Liver (tissue), 9 donors: Measurements from ENCODE around the gene TAC3. TPM values are rescaled to one million over a fixed set of nuclear protein-coding genes. Genes with fewer than 3 reads are reported as not detected.

Experiments
- DNase-seq: peaks from one replicate; pipeline ENCODE4 v3.0.0-alpha.2; 2017; ENCODE audit warnings: low spot score
- H3K27ac ChIP-seq, 2 donors: one replicate each; pipeline ENCODE4 v1.7.0; 2013; ENCODE audit warnings: inconsistent platforms in 2 of 2, low read length in 2 of 2, control low read depth in 1 of 2, low read depth in 1 of 2, mild to moderate bottlenecking in 1 of 2
- H3K27me3 ChIP-seq, 4 donors: one replicate each; pipeline versions ENCODE4 v1.6.1 to v1.7.0; 2013; ENCODE audit warnings: low read length in 3 of 4, inconsistent platforms in 1 of 4, mild to moderate bottlenecking in 1 of 4, moderate library complexity in 1 of 4; ENCODE audit not compliant: control insufficient read depth in 4 of 4, insufficient read depth in 4 of 4
- H3K36me3 ChIP-seq, 4 donors: one replicate each; pipeline versions ENCODE4 v1.6.1 to v1.7.0; 2013; ENCODE audit warnings: low read length in 3 of 4, mild to moderate bottlenecking in 3 of 4, low read depth in 1 of 4, moderate library complexity in 1 of 4; ENCODE audit not compliant: control insufficient read depth in 4 of 4, insufficient read depth in 3 of 4
- H3K4me1 ChIP-seq, 4 donors: one replicate each; pipeline versions ENCODE4 v1.6.1 to v1.7.0; 2013; ENCODE audit warnings: low read length in 3 of 4, mild to moderate bottlenecking in 3 of 4, moderate library complexity in 1 of 4; ENCODE audit not compliant: control insufficient read depth in 4 of 4, insufficient read depth in 4 of 4
- H3K4me3 ChIP-seq, 3 donors: one replicate each; pipeline versions ENCODE4 v1.6.1 to v1.7.0; 2013; ENCODE audit warnings: low read length in 3 of 3, control low read depth in 1 of 3, low read depth in 1 of 3, mild to moderate bottlenecking in 1 of 3
- H3K9ac ChIP-seq, 2 donors: one replicate each; pipeline ENCODE4 v1.7.0; 2013; ENCODE audit warnings: low read length in 2 of 2, mild to moderate bottlenecking in 2 of 2, moderate library complexity in 2 of 2, control low read depth in 1 of 2, low read depth in 1 of 2
- H3K9me3 ChIP-seq, 4 donors: one replicate each; pipeline versions ENCODE4 v1.6.1 to v1.7.0; 2013; ENCODE audit warnings: low read length in 3 of 4; ENCODE audit not compliant: control insufficient read depth in 4 of 4
- ATF3 ChIP-seq: IDR thresholded peaks from 2 replicates; pipeline ENCODE4 v1.6.1; 2016; ENCODE audit warnings: antibody characterized with exemption
- CTCF ChIP-seq: fragments of 150-350 bp; IDR thresholded peaks from 2 replicates; pipeline ENCODE4 v1.5.1; 2017; ENCODE audit warnings: improper control_type of control experiment, low read depth, low read length; ENCODE audit not compliant: missing input control
- EGR1 ChIP-seq, 2 donors: IDR thresholded peaks; 2 replicates each; pipeline ENCODE4 v1.6.1; 2016 to 2018; ENCODE audit warnings: antibody characterized with exemption in 2 of 2, low read depth in 2 of 2
- FOXA1 ChIP-seq: IDR thresholded peaks from 2 replicates; pipeline ENCODE4 v1.6.1; 2016; ENCODE audit warnings: antibody characterized with exemption
- FOXA2 ChIP-seq: IDR thresholded peaks from 2 replicates; pipeline ENCODE4 v1.6.1; 2016; ENCODE audit warnings: antibody characterized with exemption
- GABPA ChIP-seq, 2 donors: IDR thresholded peaks in 1 of 2; conservative IDR thresholded peaks in 1 of 2; 2 replicates each; pipeline ENCODE4 v1.6.1; 2016; ENCODE audit warnings: antibody characterized with exemption in 2 of 2, mild to moderate bottlenecking in 1 of 2, moderate library complexity in 1 of 2
- HNF4A ChIP-seq, 2 donors: conservative IDR thresholded peaks; 2 replicates each; pipeline ENCODE4 v1.6.1; 2016; ENCODE audit warnings: antibody characterized with exemption in 2 of 2, mild to moderate bottlenecking in 2 of 2
- HNF4G ChIP-seq: IDR thresholded peaks from 2 replicates; pipeline ENCODE4 v1.6.1; 2016; ENCODE audit warnings: antibody characterized with exemption
- JUND ChIP-seq, 2 donors: IDR thresholded peaks; 2 replicates each; pipeline ENCODE4 v1.6.1; 2016; ENCODE audit warnings: antibody characterized with exemption in 2 of 2
- NR2F2 ChIP-seq: IDR thresholded peaks from 2 replicates; pipeline ENCODE4 v1.6.1; 2016; ENCODE audit warnings: antibody characterized with exemption
- RAD21 ChIP-seq, 2 donors: IDR thresholded peaks; 2 replicates each; pipeline ENCODE4 v1.6.1; 2016; ENCODE audit warnings: antibody characterized with exemption in 2 of 2, mild to moderate bottlenecking in 2 of 2
- REST ChIP-seq: IDR thresholded peaks from 2 replicates; pipeline ENCODE4 v1.6.1; 2016; ENCODE audit warnings: antibody characterized with exemption, mild to moderate bottlenecking
- RXRA ChIP-seq, 2 donors: IDR thresholded peaks; 2 replicates each; pipeline ENCODE4 v1.6.1; 2017 to 2018; ENCODE audit warnings: antibody characterized with exemption in 2 of 2, mild to moderate bottlenecking in 1 of 2
- SP1 ChIP-seq: IDR thresholded peaks from 2 replicates; pipeline ENCODE4 v1.6.1; 2018; ENCODE audit warnings: antibody characterized with exemption, mild to moderate bottlenecking
- TAF1 ChIP-seq: conservative IDR thresholded peaks from 2 replicates; pipeline ENCODE4 v1.6.1; 2016; ENCODE audit warnings: antibody characterized with exemption, mild to moderate bottlenecking
- YY1 ChIP-seq: IDR thresholded peaks from 2 replicates; pipeline ENCODE4 v1.6.1; 2016; ENCODE audit warnings: antibody characterized with exemption, mild to moderate bottlenecking
- ZBTB33 ChIP-seq: IDR thresholded peaks from 2 replicates; pipeline ENCODE4 v1.6.1; 2016; ENCODE audit warnings: antibody characterized with exemption
- WGBS: extraction: QIAGEN DNeasy Blood & Tissue Kit; methylation state at CpG from one replicate; pipeline ENCODE4 v1.1.7; 2013; 5-methylcytosine and 5-hydroxymethylcytosine counted together
- polyA plus RNA-seq, 2 donors: library from polyadenylated mRNA; stranded (reverse) in 1 of 2; unstranded in 1 of 2; fragments of 200-250 nt in 1 of 2; fragments of >200 nt in 1 of 2; fragmentation: Nextera tagmentation in 1 of 2; extraction: Ambion mirVana in 1 of 2; gene quantifications; one replicate each; pipeline versions ENCODE4 v1.2.1 to v1.2.3, GENCODE V29; 2013 to 2015
- total RNA-seq, 2 donors: library from RNA; depleted of rRNA; stranded (reverse); fragments of >200 nt; gene quantifications; one replicate each; pipeline ENCODE4 v1.2.3, GENCODE V29; 2014
- TF ChIP-seq, protein P1 (sequence below): IDR thresholded peaks from 2 replicates; pipeline ENCODE4 v1.6.1; 2016; ENCODE audit warnings: antibody characterized with exemption
- donor health status: healthy.
- donor health status: healthy.
- donor health status: healthy.
- donor health status: healthy.
- donor health status: healthy.

TAC3 gene
- total and polyA plus RNA-seq, 4 donors, result not detected

GRCh38 chr12:56988207-56988739 is 28.1 kb downstream of the TAC3 start (continued):
- TF ChIP-seq CTCF (no peak), RAD21 (IDR thresholded peaks at IDR 0.05) (no peak), FOXA1 (no peak), ATF3 (no peak)

DNA sequence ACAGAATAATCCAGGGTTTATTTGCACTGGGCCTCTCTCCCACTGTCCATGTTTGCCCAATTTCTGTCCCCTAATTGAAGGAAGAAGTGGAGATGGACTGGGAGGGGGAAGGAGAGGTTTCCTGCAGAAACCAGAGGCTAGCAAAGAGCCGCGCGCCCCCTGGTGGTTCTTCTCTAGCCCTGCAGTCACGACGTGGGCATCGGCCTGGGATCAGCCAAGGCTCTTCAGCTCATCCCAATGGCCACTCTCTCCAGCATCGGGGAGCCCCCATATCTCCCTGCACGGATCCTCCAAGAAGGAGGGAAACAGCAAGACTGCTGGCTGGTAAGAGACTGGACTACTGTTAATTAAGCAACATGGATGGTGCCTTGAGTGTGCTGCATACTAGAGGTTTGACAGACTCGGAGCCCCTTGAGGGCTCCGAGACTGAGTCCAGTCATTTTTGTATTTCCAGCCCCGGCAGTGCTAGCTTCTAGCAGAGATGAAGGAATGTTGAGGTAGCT is 28.7 kb downstream of the TAC3 start:
- H3K4me1 ChIP-seq, result peaks cover 4 to 37% (median 26%) of the 10 kb centered on the region in 4 donors
- DNase-seq, result peak; percentile 86
- no peak overlapping the region for H3K4me3 ChIP-seq
- H3K27ac ChIP-seq, result peak overlapping the region in 1 of 2 donors; percentile 17
- no peaks in the 10 kb centered on the region for H3K36me3 ChIP-seq
- WGBS, result 22% methylated on average over 11 of the region's 11 CpGs
- no peak overlapping the region for H3K9ac ChIP-seq
- no peaks in the 10 kb centered on the region for H3K27me3 ChIP-seq
- no peak for TF ChIP-seq FOXA2
- peak; percentile 1 to 37 for TF ChIP-seq GABPA (IDR thresholded peaks at IDR 0.05 in 1 of 2, conservative IDR thresholded peaks at IDR 0.05 in 1 of 2)
- no peak for TF ChIP-seq TAF1
- TF ChIP-seq ATF3, result no peak
- TF ChIP-seq JUND (IDR thresholded peaks at IDR 0.05), result no peak
- no peak for TF ChIP-seq REST
- peak; percentile 23 for TF ChIP-seq YY1
- TF ChIP-seq HNF4A (conservative IDR thresholded peaks at IDR 0.05), result no peak
- no peak for TF ChIP-seq SP1
- peak; percentile 25 to 52 for TF ChIP-seq RXRA (IDR thresholded peaks at IDR 0.05)
- no peak for TF ChIP-seq EGR1 (IDR thresholded peaks at IDR 0.05; ENCODE audit: low read depth in 2 of 2)
- TF ChIP-seq NR2F2, result no peak
- peak; percentile 98 to 99 for TF ChIP-seq RAD21 (IDR thresholded peaks at IDR 0.05)
- TF ChIP-seq CTCF, result peak; percentile 97
- TF ChIP-seq, protein P1, sequence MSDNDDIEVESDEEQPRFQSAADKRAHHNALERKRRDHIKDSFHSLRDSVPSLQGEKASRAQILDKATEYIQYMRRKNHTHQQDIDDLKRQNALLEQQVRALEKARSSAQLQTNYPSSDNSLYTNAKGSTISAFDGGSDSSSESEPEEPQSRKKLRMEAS, result no peak
- no peak for TF ChIP-seq ZBTB33
- no peak for TF ChIP-seq FOXA1
- TF ChIP-seq HNF4G, result no peak
- H3K9me3 ChIP-seq, result no peaks in the 10 kb centered on the region
